NCI-H128 (cell line): ENCODE measurements around the gene CDH1.

Experiments
- DNase-seq: peaks from one replicate; lab custom pipeline; 2025; ENCODE audit not compliant: unreplicated experiment; lab: John Stamatoyannopoulos, UW

The CDH1 gene

GRCh38 chr16:68759062-68759461 is 22.0 kb downstream of the CDH1 start:
- DNase-seq = no peak

GRCh38 chr16:68760671-68761275 is 23.7 kb downstream of the CDH1 start:
- no peak for DNase-seq

GRCh38 chr16:68762996-68763756 is 26.1 kb downstream of the CDH1 start:
- no peak for DNase-seq

GRCh38 chr16:68764862-68765261 is 27.8 kb downstream of the CDH1 start:
- DNase-seq = no peak

- no peak for DNase-seq
Observed at GRCh38 chr16:68767581-68767980, 30.5 kb downstream of the CDH1 start.

- DNase-seq = no peak
Observed at GRCh38 chr16:68768175-68768574, 31.1 kb downstream of the CDH1 start.

GRCh38 chr16:68768771-68769170 is 31.7 kb downstream of the CDH1 start:
- no peak for DNase-seq

- no peak for DNase-seq
Observed at GRCh38 chr16:68770671-68771070, 33.6 kb downstream of the CDH1 start.

GRCh38 chr16:68772030-68772681 is 35.1 kb downstream of the CDH1 start:
- DNase-seq = no peak

GRCh38 chr16:68772871-68773270 is 35.8 kb downstream of the CDH1 start:
- no peak for DNase-seq

GRCh38 chr16:68774982-68775634 is 38.0 kb downstream of the CDH1 start:
- no peak for DNase-seq

GRCh38 chr16:68776821-68777485 is 39.9 kb downstream of the CDH1 start:
- DNase-seq = no peak

GRCh38 chr16:68778551-68779231 is 41.6 kb downstream of the CDH1 start:
- DNase-seq = peak; percentile 13

GRCh38 chr16:68779891-68780290 is 42.8 kb downstream of the CDH1 start:
- DNase-seq = no peak

GRCh38 chr16:68781784-68782183 is 44.7 kb downstream of the CDH1 start:
- no peak for DNase-seq

- DNase-seq = no peak
Observed at GRCh38 chr16:68782198-68783174, 45.4 kb downstream of the CDH1 start.

GRCh38 chr16:68784226-68784625 is 47.1 kb downstream of the CDH1 start:
- DNase-seq = no peak

GRCh38 chr16:68784721-68785120 is 47.6 kb downstream of the CDH1 start:
- DNase-seq = no peak

- no peak for DNase-seq
Observed at GRCh38 chr16:68785715-68786114, 48.6 kb downstream of the CDH1 start.
